ENCODE measurements around the gene ALOX5.
A peak's percentile ranks its signal among the peaks of the same experiment; 100 is the strongest.
"Not testable (repeated sequence)": the region's sequence is repeated elsewhere in the genome, so short reads cannot be mapped to it uniquely, and the experiment has no call there.

The ALOX5 gene

GRCh38 chr10:45373576-45374349, at the start of gene ALOX5:
TSS of gene ALOX5 (plus strand) at chr10:45374216. CDS start at chr10:45374280, 64 bp downstream.
- DNase-seq = peak in 1 of 3 donors; percentile 53

GRCh38 chr10:45325116-45325515, 48.9 kb upstream of the ALOX5 start:
- peak; percentile 29 to 75 (median 72) for DNase-seq

GRCh38 chr10:45326864-45327263, 47.2 kb upstream of the ALOX5 start:
- DNase-seq = not testable (repeated sequence)

- not testable (repeated sequence) for DNase-seq
Measured at GRCh38 chr10:45331824-45332223, 42.2 kb upstream of the ALOX5 start.

- no peak for DNase-seq
Measured at GRCh38 chr10:45339894-45340293, 34.1 kb upstream of the ALOX5 start.

- DNase-seq = not testable (repeated sequence)
Measured at GRCh38 chr10:45340420-45340819, 33.6 kb upstream of the ALOX5 start.

- DNase-seq = not testable (repeated sequence)
Measured at GRCh38 chr10:45346652-45347335, 27.2 kb upstream of the ALOX5 start.

GRCh38 chr10:45347464-45347863, 26.6 kb upstream of the ALOX5 start:
- DNase-seq = not testable (repeated sequence)

- DNase-seq = not testable (repeated sequence)
Measured at GRCh38 chr10:45348196-45348765, 25.7 kb upstream of the ALOX5 start.

GRCh38 chr10:45353186-45353585, 20.8 kb upstream of the ALOX5 start:
- peak; percentile 83 to 92 (median 90) for DNase-seq

- peak; percentile 93 to 96 (median 94) for DNase-seq
Measured at GRCh38 chr10:45354261-45354660, 19.8 kb upstream of the ALOX5 start.

- DNase-seq = no peak
Measured at GRCh38 chr10:45355494-45355893, 18.5 kb upstream of the ALOX5 start.

- DNase-seq = not testable (repeated sequence)
Measured at GRCh38 chr10:45358961-45359360, 15.1 kb upstream of the ALOX5 start.

- not testable (repeated sequence) for DNase-seq
Measured at GRCh38 chr10:45361983-45362799, 11.8 kb upstream of the ALOX5 start.

- not testable (repeated sequence) for DNase-seq
Measured at GRCh38 chr10:45367643-45368042, 6.4 kb upstream of the ALOX5 start.

- DNase-seq = no peak
Measured at GRCh38 chr10:45368181-45368580, 5.8 kb upstream of the ALOX5 start.

GRCh38 chr10:45370202-45370955, 3.6 kb upstream of the ALOX5 start:
- DNase-seq = peak in 1 of 3 donors; percentile 52

GRCh38 chr10:45371560-45371959, 2.5 kb upstream of the ALOX5 start:
- DNase-seq = peak in 1 of 3 donors; percentile 24

- DNase-seq = no peak
Measured at GRCh38 chr10:45372251-45372951, 1.6 kb upstream of the ALOX5 start.

- no peak for DNase-seq
Measured at GRCh38 chr10:45373003-45373575, 927 bp upstream of the ALOX5 start.

Data from suppressor macrophage treated with lipopolysaccharide for 1 hour (primary cell).